ENCODE data around the gene DDX1. TPM values are rescaled to one million over a fixed set of nuclear protein-coding genes. Genes with fewer than 3 reads are reported as not detected.

Gene DDX1
- total RNA-seq, 1 donor from 2014 or later = 60.4 TPM

DNA sequence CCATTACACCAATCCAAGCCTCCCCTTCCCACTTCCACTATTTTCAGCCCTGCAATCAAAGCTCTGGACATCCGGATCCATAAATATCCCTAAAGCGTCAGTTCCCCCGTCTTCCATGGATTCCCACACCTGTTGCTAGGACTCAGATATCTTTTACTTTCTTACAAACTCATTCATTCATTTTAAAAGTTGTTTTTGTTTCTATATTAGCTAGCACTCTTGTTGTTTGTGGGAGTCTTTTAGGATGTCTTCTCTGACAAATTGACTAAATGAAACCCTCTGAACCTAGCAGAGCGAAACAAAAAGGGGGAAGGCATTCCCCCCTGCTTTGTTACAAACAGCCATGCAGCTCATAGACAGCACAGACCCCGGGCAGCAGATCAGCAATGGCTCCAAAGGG lies 21.6 kb upstream of the DDX1 start:
- Histone ChIP-seq H3K4me1 (no peaks in the 10 kb centered on the region), H3K27ac (no peak overlapping the region), H3K36me3 (no peaks in the 10 kb centered on the region), H3K27me3 (ENCODE audit: low read depth) (peaks cover 5% of the 10 kb centered on the region), H3K9me3 (no peaks in the 10 kb centered on the region), H3K4me3 (no peak overlapping the region)
- no peak for ATAC-seq
- TF ChIP-seq, protein P1, sequence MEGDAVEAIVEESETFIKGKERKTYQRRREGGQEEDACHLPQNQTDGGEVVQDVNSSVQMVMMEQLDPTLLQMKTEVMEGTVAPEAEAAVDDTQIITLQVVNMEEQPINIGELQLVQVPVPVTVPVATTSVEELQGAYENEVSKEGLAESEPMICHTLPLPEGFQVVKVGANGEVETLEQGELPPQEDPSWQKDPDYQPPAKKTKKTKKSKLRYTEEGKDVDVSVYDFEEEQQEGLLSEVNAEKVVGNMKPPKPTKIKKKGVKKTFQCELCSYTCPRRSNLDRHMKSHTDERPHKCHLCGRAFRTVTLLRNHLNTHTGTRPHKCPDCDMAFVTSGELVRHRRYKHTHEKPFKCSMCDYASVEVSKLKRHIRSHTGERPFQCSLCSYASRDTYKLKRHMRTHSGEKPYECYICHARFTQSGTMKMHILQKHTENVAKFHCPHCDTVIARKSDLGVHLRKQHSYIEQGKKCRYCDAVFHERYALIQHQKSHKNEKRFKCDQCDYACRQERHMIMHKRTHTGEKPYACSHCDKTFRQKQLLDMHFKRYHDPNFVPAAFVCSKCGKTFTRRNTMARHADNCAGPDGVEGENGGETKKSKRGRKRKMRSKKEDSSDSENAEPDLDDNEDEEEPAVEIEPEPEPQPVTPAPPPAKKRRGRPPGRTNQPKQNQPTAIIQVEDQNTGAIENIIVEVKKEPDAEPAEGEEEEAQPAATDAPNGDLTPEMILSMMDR (IDR thresholded peaks at IDR 0.05) = no peak
- intact Hi-C loops (cut with DNase I) = no loop called here
- DNase-seq = no peak

DNA sequence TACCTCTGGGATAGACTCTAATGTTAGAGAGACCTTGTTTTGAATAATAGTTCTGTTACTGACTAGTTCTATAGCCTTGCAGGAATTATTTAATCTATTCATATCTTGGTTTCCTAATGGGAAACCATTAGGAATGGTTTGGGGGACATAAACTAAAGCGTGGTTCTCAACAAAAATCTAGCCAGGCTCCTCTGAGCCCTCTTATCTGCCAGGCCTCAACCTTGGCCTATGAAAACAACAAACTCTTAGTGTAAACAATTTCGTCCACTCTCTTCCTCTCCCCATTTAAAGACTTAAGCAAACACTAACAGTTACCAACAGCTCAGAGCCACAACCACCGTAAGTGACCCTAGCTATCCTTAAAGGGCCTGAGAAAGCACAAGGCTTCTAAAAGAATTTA lies 19.9 kb upstream of the DDX1 start:
- no peak for ATAC-seq
- no peak overlapping the region for H3K27ac ChIP-seq
- H3K4me1 ChIP-seq = no peaks in the 10 kb centered on the region
- no peak for DNase-seq
- no peak overlapping the region for H3K4me3 ChIP-seq
- TF ChIP-seq, protein P1 (IDR thresholded peaks at IDR 0.05) = no peak
- no peaks in the 10 kb centered on the region for H3K36me3 ChIP-seq
- H3K27me3 ChIP-seq (ENCODE audit: low read depth) = peaks cover under 1% of the 10 kb centered on the region
- intact Hi-C loops (cut with DNase I) = no loop called here
- H3K9me3 ChIP-seq = no peaks in the 10 kb centered on the region

DNA sequence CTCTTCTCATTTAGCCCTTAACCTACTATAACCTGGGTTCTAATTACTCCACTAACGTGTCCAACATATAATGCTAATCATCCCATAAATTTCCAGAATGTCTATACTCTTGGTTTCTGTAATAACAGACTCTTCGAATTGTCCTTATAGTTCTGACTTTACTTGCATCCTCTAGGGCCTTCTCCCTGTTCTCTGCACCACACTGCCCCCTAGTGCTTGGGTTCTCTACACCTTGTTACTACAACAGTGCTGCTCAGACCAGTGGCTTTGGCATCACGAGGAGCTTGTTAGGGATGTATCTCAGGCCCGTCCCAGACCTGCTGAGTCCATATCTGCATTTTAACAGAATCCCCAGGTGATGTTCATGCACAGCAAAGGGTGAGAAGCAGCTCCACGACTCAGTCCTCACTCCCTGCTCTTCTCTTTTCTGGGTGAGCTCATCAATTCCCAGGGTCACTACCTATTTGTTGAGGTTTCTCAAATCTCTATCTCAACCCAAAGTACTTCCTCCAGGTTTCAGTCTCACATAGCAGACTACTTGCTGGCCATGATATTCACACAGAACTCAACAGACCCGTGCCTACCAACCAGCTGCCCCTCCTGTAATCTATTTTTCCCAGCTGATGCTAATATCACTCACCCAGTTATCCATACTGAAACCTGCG lies 14.5 kb upstream of the DDX1 start:
- DNase-seq = peak; percentile 80
- Histone ChIP-seq H3K27ac (no peak overlapping the region), H3K27me3 (ENCODE audit: low read depth) (no peaks in the 10 kb centered on the region), H3K9me3 (no peaks in the 10 kb centered on the region), H3K36me3 (no peaks in the 10 kb centered on the region), H3K4me3 (no peak overlapping the region), H3K4me1 (no peaks in the 10 kb centered on the region)
- ATAC-seq = peak; percentile 92 to 93
- TF ChIP-seq, protein P1 (IDR thresholded peaks at IDR 0.05) = peak; percentile 73
- intact Hi-C loops (cut with DNase I) = no loop called here

DNA sequence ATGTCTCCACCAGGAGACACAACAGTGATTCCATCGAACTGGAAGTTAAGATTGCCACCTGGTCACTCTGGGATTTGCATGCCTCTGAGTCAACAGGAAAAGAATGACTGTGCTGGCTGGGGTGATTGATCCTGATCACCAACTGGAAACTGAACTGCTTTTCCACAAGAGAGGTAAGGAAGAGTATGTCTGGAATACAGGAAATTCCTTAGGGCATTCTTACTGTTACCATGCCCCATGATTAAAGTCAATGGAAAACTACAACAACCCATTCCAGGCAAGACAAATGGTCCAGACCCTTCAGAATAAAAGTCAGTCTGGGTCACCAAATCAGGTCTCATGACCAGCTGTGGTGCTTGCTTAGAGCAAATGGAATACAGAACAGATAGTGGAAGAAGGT lies 12.0 kb upstream of the DDX1 start:
- Histone ChIP-seq H3K27ac (no peak overlapping the region), H3K27me3 (ENCODE audit: low read depth) (no peaks in the 10 kb centered on the region), H3K4me3 (no peak overlapping the region), H3K9me3 (no peaks in the 10 kb centered on the region), H3K4me1 (no peaks in the 10 kb centered on the region), H3K36me3 (no peaks in the 10 kb centered on the region)
- no peak for DNase-seq
- intact Hi-C loops (cut with DNase I) = no loop called here
- no peak for ATAC-seq
- TF ChIP-seq, protein P1 (IDR thresholded peaks at IDR 0.05) = no peak

DNA sequence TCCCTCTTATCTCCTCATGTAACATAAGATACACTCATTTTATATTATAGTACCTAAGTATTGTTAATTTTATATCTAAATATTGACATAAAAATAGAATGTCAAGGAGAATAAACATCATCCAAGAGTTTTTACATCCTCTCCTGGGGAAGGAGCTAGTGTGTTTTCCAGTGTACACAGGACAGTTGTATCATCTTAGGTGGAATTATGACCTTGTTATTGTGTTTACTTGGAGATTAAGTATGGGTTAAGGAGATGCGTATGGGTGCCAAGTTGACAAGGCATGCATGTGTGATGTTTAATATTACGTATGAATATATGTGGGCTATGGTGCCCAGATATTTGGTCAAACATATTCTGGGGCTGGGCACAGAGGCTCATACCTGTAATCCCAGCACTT lies 11.2 kb upstream of the DDX1 start:
- ATAC-seq (no peak), DNase-seq (no peak)
- H3K27me3 ChIP-seq (ENCODE audit: low read depth) = no peaks in the 10 kb centered on the region
- H3K27ac ChIP-seq = no peak overlapping the region
- H3K4me3 ChIP-seq = no peak overlapping the region
- H3K4me1 ChIP-seq = no peaks in the 10 kb centered on the region
- no peaks in the 10 kb centered on the region for H3K36me3 ChIP-seq
- no peaks in the 10 kb centered on the region for H3K9me3 ChIP-seq
- TF ChIP-seq, protein P1 (IDR thresholded peaks at IDR 0.05) = no peak
- intact Hi-C loops (cut with DNase I) = no loop called here
